HCT116 (cell line): Measurements from ENCODE around the gene SMYD4.

Source experiments
- EZH2 ChIP-seq: fragments of 200-600 bp; sonication (generic); IDR thresholded peaks from 2 replicates; pipeline ENCODE4 v1.6.1; 2017; ENCODE audit warnings: antibody characterized with exemption, mixed run types
- FOSL1 ChIP-seq: IDR thresholded peaks from 2 replicates; pipeline ENCODE4 v1.6.1; 2012; ENCODE audit warnings: low read depth

DNA sequence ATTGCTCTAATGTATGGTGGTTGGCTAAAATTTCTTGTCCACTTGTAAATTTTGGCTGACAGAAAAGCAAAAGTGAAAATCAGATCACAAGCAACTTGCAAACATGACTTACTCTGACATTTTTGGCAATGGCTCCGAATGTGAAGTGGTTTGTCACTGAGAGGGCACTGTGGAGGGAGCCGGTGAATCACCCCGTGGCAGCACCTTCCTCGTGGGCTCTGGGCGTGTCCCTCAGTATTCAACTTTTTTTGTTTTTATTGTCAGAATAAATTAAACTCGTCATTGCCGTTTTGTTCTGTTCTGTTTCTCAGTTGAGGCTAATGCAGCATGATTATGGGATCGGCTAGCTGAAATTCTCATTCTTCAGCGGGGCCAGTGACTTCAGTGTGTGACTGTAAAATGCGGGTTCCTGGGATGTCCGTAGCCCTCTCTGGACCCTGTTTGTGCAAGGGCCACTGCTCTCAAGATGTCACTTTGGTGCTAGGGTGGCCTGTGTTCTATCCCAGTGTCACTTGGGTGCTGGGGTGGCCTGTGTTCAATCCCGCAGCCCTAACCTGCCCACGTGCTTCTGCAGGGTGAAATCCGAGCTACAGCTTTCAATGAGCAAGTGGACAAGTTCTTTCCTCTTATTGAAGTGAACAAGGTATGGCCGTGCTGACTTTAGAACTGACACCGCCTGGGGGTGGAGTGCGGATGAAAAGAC lies 48.9 kb upstream of the SMYD4 start:
- TF ChIP-seq FOSL1: no peak
- no peak for TF ChIP-seq EZH2
